D721Med (cell line): ENCODE measurements around the gene ALKBH6.

Experiments
- DNase-seq: peaks from one replicate; pipeline ENCODE4 v3.0.0; 2011; ENCODE audit warnings: low spot score; ENCODE audit not compliant: insufficient read length
- FAIRE-seq: peaks from 2 replicates; lab custom pipeline; 2011; peaks lifted over from hg19 to GRCh38; lab: Jason Lieb, UNC
- TF ChIP-seq, protein P1 (sequence below): IDR thresholded peaks from 2 replicates; pipeline ENCODE4 v1.5.1; 2012; ENCODE audit warnings: mild to moderate bottlenecking, control low read depth; ENCODE audit not compliant: insufficient read depth; ENCODE audit errors: missing control alignments

ALKBH6 gene

DNA sequence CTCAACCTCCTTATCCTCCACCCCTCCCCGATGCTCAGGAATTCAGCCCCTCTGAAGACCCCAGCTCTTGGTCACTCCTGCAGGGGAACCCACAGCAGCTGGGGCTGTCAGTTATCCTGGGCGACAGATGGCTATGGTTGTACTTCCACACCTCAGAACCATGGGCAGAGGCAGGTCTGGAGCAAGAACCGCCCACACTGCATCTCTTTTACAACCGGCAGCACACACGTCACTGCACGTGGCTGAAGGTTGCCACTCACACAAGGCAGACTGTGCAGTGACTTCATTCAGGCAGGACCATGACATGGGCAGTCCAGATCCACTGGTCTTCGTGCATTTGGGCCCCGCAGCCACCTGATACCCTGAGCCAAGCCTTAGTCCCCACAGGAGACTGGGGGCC, 40.5 kb downstream of the ALKBH6 start:
- no peak for FAIRE-seq
- TF ChIP-seq, protein P1, sequence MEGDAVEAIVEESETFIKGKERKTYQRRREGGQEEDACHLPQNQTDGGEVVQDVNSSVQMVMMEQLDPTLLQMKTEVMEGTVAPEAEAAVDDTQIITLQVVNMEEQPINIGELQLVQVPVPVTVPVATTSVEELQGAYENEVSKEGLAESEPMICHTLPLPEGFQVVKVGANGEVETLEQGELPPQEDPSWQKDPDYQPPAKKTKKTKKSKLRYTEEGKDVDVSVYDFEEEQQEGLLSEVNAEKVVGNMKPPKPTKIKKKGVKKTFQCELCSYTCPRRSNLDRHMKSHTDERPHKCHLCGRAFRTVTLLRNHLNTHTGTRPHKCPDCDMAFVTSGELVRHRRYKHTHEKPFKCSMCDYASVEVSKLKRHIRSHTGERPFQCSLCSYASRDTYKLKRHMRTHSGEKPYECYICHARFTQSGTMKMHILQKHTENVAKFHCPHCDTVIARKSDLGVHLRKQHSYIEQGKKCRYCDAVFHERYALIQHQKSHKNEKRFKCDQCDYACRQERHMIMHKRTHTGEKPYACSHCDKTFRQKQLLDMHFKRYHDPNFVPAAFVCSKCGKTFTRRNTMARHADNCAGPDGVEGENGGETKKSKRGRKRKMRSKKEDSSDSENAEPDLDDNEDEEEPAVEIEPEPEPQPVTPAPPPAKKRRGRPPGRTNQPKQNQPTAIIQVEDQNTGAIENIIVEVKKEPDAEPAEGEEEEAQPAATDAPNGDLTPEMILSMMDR = no peak
- DNase-seq = no peak

DNA sequence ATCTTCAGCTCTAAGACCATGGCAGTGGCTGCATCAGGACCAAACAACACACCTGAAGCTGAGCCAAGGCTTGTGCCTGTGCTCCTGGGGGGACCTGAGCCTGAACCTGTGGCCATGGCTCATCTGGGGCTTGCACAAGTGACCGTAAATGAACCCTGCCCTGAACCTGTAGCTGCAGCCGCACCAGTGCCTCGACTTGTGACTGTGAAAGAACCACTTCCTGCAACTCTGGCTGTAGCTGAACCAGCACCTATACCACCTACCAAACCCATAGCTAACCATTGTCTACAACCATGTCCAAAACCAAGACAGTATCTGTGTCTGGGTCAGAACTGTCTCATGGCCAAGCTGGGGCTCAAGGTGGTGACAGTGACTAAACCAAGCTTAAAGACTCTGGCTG, 47.2 kb downstream of the ALKBH6 start:
- TF ChIP-seq, protein P1 = no peak
- FAIRE-seq (no peak), DNase-seq (no peak)

DNA sequence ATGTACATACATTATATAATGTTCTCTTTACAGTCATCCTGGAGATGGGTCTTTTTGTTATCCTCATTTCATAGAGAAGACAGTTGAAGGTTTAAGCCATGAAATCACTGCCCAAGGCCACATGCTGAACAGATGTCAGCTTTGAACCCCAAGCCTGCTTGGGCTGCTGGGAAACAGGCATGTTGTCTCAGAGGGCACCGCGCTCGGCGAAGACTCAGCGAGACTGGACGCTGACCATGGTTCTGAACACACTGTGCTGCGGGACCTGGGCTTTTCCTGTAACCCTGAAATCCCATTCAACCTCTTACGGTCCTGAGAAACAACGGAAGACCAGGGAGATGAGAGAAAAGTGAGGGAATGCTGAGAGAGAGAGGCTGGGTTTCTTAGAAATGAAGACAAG, 50.5 kb downstream of the ALKBH6 start:
- FAIRE-seq = no peak
- TF ChIP-seq, protein P1 = no peak
- no peak for DNase-seq

DNA sequence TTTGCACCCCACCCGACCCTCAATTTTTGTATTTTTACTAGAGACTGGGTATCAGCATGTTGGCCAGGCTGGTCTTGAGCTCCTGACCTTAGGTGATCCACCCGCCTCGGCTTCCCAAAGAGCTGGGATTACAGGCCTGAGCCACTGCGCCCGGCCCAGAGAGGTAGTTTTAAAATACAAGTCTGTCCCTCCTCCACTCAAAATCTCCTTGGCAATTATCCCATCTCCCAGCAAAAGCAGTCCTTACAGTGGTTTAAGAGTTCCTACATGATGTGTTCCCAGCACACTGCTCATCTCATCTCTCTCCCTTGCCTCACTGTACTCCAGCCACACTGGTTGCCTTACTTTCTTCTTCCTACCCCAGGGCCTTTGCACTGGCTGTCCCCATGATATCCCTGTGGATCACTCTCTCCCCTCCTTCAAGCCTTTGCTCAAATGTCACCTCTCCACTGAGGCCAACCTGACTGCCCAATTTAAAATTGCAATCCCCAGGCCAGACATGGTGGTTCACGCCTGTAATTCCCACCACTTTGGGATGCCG, 53.5 kb downstream of the ALKBH6 start:
- TF ChIP-seq, protein P1 = no peak
- DNase-seq (no peak), FAIRE-seq (no peak)

DNA sequence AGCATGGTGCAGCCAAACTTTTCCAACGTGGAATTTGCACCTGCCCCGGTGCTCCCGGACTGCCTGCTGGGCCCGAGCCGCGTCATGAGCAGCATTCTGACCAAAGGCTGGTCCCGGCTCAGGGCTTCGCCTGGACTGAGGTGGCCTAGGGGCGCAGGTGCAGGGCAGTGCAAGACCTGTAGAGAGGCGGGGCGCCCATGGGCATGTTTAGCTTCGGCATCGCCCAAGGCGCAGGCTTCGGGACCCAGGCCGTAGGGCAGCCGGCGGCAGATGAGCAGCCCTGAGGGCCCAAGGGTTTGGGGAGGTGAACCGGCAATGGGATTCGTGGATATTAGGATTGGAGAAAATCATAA, 54.1 kb downstream of the ALKBH6 start:
- FAIRE-seq = no peak
- TF ChIP-seq, protein P1 = no peak
- DNase-seq = no peak
